Measurements from ENCODE around the gene RABL2A. TPM values are rescaled to one million over a fixed set of nuclear protein-coding genes. Genes with fewer than 3 reads are reported as not detected.
"Not testable (repeated sequence)": the region's sequence is repeated elsewhere in the genome, so short reads cannot be mapped to it uniquely, and the experiment has no call there.

RABL2A gene
- polyA plus RNA-seq (2013, experiment 1 of 4), result 30.0 TPM
- polyA plus RNA-seq (2013, experiment 2 of 4), result 31.8 TPM
- 17.6 TPM for polyA plus RNA-seq (2013, experiment 3 of 4)
- polyA plus RNA-seq (2013, experiment 4 of 4), result 23.4 TPM

GRCh38 chr2:113626616-113627330 lies at the start of gene RABL2A:
Gene RABL2A (plus strand): TSS chr2:113627266. CDS start chr2:113628607, 1,341 bp downstream.
- not testable (repeated sequence) for H3K9me3 ChIP-seq (ENCODE audit: control insufficient read depth, low read length); H3K27ac ChIP-seq (ENCODE audit: insufficient read depth, low read depth, low read length, poor library complexity, severe bottlenecking); H3K27me3 ChIP-seq (ENCODE audit: control insufficient read depth, insufficient read depth, low read length, poor library complexity, severe bottlenecking); H3K36me3 ChIP-seq (ENCODE audit: control insufficient read depth, insufficient read depth, low read length); H3K4me1 ChIP-seq (ENCODE audit: control insufficient read depth, insufficient read depth, low read length)
- 1 to 2% methylated on average over 20 to 37 of the region's 51 CpGs for WGBS, 2 experiments
- H3K4me3 ChIP-seq (ENCODE audit: insufficient read depth, low read depth, low read length), result peak within 1 kb of the TSS; percentile 47

GRCh38 chr2:113578508-113578907 lies 48.6 kb upstream of the RABL2A start:
- not testable (repeated sequence) for H3K4me3 ChIP-seq (ENCODE audit: insufficient read depth, low read depth, low read length); H3K27ac ChIP-seq (ENCODE audit: insufficient read depth, low read depth, low read length, poor library complexity, severe bottlenecking); H3K36me3 ChIP-seq (ENCODE audit: control insufficient read depth, insufficient read depth, low read length); H3K27me3 ChIP-seq (ENCODE audit: control insufficient read depth, insufficient read depth, low read length, poor library complexity, severe bottlenecking); H3K4me1 ChIP-seq (ENCODE audit: control insufficient read depth, insufficient read depth, low read length); H3K9me3 ChIP-seq (ENCODE audit: control insufficient read depth, low read length)
- whole genome bisulfite sequencing, 2 experiments, result 44 to 65% methylated on average over 4 of the region's 5 CpGs

- H3K9me3 ChIP-seq (ENCODE audit: control insufficient read depth, low read length); H3K4me1 ChIP-seq (ENCODE audit: control insufficient read depth, insufficient read depth, low read length); H3K4me3 ChIP-seq (ENCODE audit: insufficient read depth, low read depth, low read length); H3K27ac ChIP-seq (ENCODE audit: insufficient read depth, low read depth, low read length, poor library complexity, severe bottlenecking); H3K27me3 ChIP-seq (ENCODE audit: control insufficient read depth, insufficient read depth, low read length, poor library complexity, severe bottlenecking); H3K36me3 ChIP-seq (ENCODE audit: control insufficient read depth, insufficient read depth, low read length): not testable (repeated sequence)
- 88 to 90% methylated on average over 3 of the region's 3 CpGs for WGBS, 2 experiments
These were observed 44.6 kb upstream of the RABL2A start for GRCh38 chr2:113582473-113582872.

DNA sequence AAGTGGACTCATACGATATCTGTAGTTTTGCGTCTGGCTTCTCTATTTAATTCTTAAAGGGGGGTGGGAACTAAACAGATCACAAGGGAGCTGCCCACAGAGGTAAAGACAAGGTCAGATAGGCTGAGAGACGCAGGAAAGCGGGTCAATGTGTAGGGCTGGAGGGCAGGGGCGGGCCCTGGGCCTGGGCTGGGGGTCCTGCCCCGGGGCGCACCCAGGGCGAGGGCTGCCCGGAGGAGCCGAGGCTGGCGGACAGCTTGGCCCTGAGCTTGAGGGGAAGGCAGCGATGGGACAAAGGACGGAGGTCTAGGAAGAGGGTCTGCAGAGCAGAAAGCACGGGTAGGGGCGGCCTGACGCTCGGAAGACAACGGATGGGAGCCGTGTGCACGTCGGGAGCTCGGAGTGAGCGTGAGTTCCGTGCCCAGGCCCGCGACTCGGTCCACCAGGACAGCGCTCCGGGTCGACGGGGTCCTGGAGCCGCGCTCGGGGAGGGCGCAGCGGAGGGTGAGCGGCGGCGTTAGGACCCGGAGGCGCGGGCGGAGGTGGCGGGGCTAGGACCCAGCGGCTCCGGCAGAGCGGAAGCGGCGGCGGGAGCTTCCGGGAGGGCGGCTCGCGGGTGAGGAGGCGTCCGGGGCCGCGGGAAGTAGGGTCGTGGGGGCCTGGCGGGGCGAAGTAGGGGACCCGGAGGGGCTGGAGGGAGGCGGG lies 43.4 kb upstream of the RABL2A start:
- 3 to 4% methylated on average over 50 to 56 of the region's 63 CpGs for WGBS, 2 experiments
- H3K4me3 ChIP-seq (ENCODE audit: insufficient read depth, low read depth, low read length), result peak overlapping the region; percentile 50
- H3K27ac ChIP-seq (ENCODE audit: insufficient read depth, low read depth, low read length, poor library complexity, severe bottlenecking), result peak overlapping the region; percentile 52
- H3K36me3 ChIP-seq (ENCODE audit: control insufficient read depth, insufficient read depth, low read length); H3K4me1 ChIP-seq (ENCODE audit: control insufficient read depth, insufficient read depth, low read length); H3K27me3 ChIP-seq (ENCODE audit: control insufficient read depth, insufficient read depth, low read length, poor library complexity, severe bottlenecking); H3K9me3 ChIP-seq (ENCODE audit: control insufficient read depth, low read length): not testable (repeated sequence)

GRCh38 chr2:113584311-113585092 lies 42.6 kb upstream of the RABL2A start:
- H3K36me3 ChIP-seq (ENCODE audit: control insufficient read depth, insufficient read depth, low read length); H3K9me3 ChIP-seq (ENCODE audit: control insufficient read depth, low read length); H3K27ac ChIP-seq (ENCODE audit: insufficient read depth, low read depth, low read length, poor library complexity, severe bottlenecking); H3K4me1 ChIP-seq (ENCODE audit: control insufficient read depth, insufficient read depth, low read length); H3K27me3 ChIP-seq (ENCODE audit: control insufficient read depth, insufficient read depth, low read length, poor library complexity, severe bottlenecking): not testable (repeated sequence)
- peak overlapping the region; percentile 50 for H3K4me3 ChIP-seq (ENCODE audit: insufficient read depth, low read depth, low read length)
- WGBS, 2 experiments, result 7% methylated on average over 16 to 20 of the region's 47 CpGs

GRCh38 chr2:113587201-113587600 lies 39.9 kb upstream of the RABL2A start:
- not testable (repeated sequence) for H3K9me3 ChIP-seq (ENCODE audit: control insufficient read depth, low read length); H3K4me3 ChIP-seq (ENCODE audit: insufficient read depth, low read depth, low read length); H3K36me3 ChIP-seq (ENCODE audit: control insufficient read depth, insufficient read depth, low read length); H3K4me1 ChIP-seq (ENCODE audit: control insufficient read depth, insufficient read depth, low read length); H3K27me3 ChIP-seq (ENCODE audit: control insufficient read depth, insufficient read depth, low read length, poor library complexity, severe bottlenecking); H3K27ac ChIP-seq (ENCODE audit: insufficient read depth, low read depth, low read length, poor library complexity, severe bottlenecking)
- WGBS, 2 experiments, result 77 to 86% methylated on average over 2 to 3 of the region's 3 CpGs

- 89 to 90% methylated on average over 4 of the region's 7 CpGs for WGBS, 2 experiments
These were observed 37.5 kb upstream of the RABL2A start for GRCh38 chr2:113589591-113589990.

GRCh38 chr2:113591926-113592325 lies 35.1 kb upstream of the RABL2A start:
- not testable (repeated sequence) for H3K4me1 ChIP-seq (ENCODE audit: control insufficient read depth, insufficient read depth, low read length); H3K9me3 ChIP-seq (ENCODE audit: control insufficient read depth, low read length); H3K4me3 ChIP-seq (ENCODE audit: insufficient read depth, low read depth, low read length); H3K36me3 ChIP-seq (ENCODE audit: control insufficient read depth, insufficient read depth, low read length); H3K27me3 ChIP-seq (ENCODE audit: control insufficient read depth, insufficient read depth, low read length, poor library complexity, severe bottlenecking); H3K27ac ChIP-seq (ENCODE audit: insufficient read depth, low read depth, low read length, poor library complexity, severe bottlenecking)
- 60 to 79% methylated on average over 1 of the region's 9 CpGs for WGBS, 2 experiments

More at GRCh38 chr2:113589591-113589990, 37.5 kb upstream of the RABL2A start:
- H3K4me1 ChIP-seq (ENCODE audit: control insufficient read depth, insufficient read depth, low read length); H3K27me3 ChIP-seq (ENCODE audit: control insufficient read depth, insufficient read depth, low read length, poor library complexity, severe bottlenecking); H3K4me3 ChIP-seq (ENCODE audit: insufficient read depth, low read depth, low read length); H3K9me3 ChIP-seq (ENCODE audit: control insufficient read depth, low read length); H3K27ac ChIP-seq (ENCODE audit: insufficient read depth, low read depth, low read length, poor library complexity, severe bottlenecking); H3K36me3 ChIP-seq (ENCODE audit: control insufficient read depth, insufficient read depth, low read length): not testable (repeated sequence)

DNA sequence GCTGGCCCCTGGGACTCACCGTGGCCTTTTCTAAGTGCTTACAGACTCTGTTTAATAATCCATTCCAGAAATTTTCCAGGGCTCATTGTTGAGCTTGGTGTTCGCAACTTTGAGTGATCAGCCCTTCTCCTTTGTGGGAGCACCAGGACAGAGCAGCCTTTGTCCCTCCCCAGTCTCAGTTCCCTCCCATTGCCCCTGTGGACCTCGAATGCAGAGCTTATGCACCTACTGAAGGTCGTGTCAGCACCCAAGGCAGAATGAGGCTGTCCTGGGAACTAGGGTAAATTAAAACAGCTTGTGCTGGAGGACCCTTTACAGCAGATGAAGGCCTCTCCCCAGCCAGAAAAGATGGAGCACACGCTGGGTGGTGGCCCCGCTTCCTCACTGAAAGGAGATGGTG lies 33.8 kb upstream of the RABL2A start:
- 92 to 97% methylated on average over 5 to 6 of the region's 6 CpGs for WGBS, 2 experiments
- H3K4me3 ChIP-seq (ENCODE audit: insufficient read depth, low read depth, low read length); H3K4me1 ChIP-seq (ENCODE audit: control insufficient read depth, insufficient read depth, low read length); H3K27me3 ChIP-seq (ENCODE audit: control insufficient read depth, insufficient read depth, low read length, poor library complexity, severe bottlenecking); H3K27ac ChIP-seq (ENCODE audit: insufficient read depth, low read depth, low read length, poor library complexity, severe bottlenecking); H3K9me3 ChIP-seq (ENCODE audit: control insufficient read depth, low read length); H3K36me3 ChIP-seq (ENCODE audit: control insufficient read depth, insufficient read depth, low read length): not testable (repeated sequence)

DNA sequence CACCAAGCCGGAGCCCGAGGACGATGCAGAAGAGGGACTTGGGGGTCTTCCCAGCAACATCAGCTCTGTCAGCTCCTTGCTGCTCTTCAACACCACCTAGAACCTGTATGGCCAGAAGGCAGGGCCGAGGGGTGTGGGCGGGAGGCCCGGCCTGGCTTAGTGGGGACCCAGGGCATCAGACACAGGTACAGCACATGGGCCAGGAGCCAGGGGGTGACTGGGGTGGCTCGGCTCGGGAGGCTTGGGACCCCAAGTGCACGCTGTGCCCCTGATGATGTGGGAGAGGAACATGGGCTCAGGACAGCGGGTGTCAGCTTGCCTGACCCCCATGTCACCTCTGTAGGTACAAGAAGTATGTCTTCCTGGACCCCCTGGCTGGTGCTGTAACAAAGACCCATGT lies 31.3 kb upstream of the RABL2A start:
- not testable (repeated sequence) for H3K27ac ChIP-seq (ENCODE audit: insufficient read depth, low read depth, low read length, poor library complexity, severe bottlenecking); H3K4me3 ChIP-seq (ENCODE audit: insufficient read depth, low read depth, low read length); H3K4me1 ChIP-seq (ENCODE audit: control insufficient read depth, insufficient read depth, low read length); H3K27me3 ChIP-seq (ENCODE audit: control insufficient read depth, insufficient read depth, low read length, poor library complexity, severe bottlenecking); H3K36me3 ChIP-seq (ENCODE audit: control insufficient read depth, insufficient read depth, low read length); H3K9me3 ChIP-seq (ENCODE audit: control insufficient read depth, low read length)
- WGBS, 2 experiments, result 90% methylated on average over 7 to 9 of the region's 10 CpGs
